CD4-positive, alpha-beta T cell treated with Interleukin-15 for 1 hour (primary cell): ENCODE data around the gene ZNF70.

ENCODE experiments used
- DNase-seq: peaks from one replicate; pipeline ENCODE4 v3.0.0-alpha.2; 2020

Gene ZNF70

GRCh38 chr22:23689414-23689813 is 61.5 kb downstream of the ZNF70 start:
- no peak for DNase-seq
